ENCODE results near the gene OCRL.

- no peak for TF ChIP-seq GATA2 (IDR thresholded peaks at IDR 0.05; ENCODE audit: low read depth, low read length)
- TF ChIP-seq GATA3 (IDR thresholded peaks at IDR 0.05; ENCODE audit: low read depth, low read length): no peak
These were observed 46.4 kb downstream of the OCRL start for GRCh38 chrX:129586446-129586845.
